ENCODE measurements around the gene TNFRSF6B. TPM values are rescaled to one million over a fixed set of nuclear protein-coding genes. Genes with fewer than 3 reads are reported as not detected.

TNFRSF6B gene
- total RNA-seq, 4 donors from 2014 or later, result 6.7 to 15.5 (median 10.5) TPM

- TF ChIP-seq POLR2A (IDR thresholded peaks at IDR 0.05) (no peak), CTCF (IDR thresholded peaks at IDR 0.05) (no peak)
- H3K4me1 ChIP-seq, result peaks cover 9 to 13% of the 10 kb centered on the region in 2 donors
- 83 to 84% methylated on average over 15 of the region's 15 CpGs for WGBS, 2 donors
- no peaks in the 10 kb centered on the region for H3K9me3 ChIP-seq
- intact Hi-C loops (cut with DNase I), result no loop called here
- peaks cover 20 to 21% of the 10 kb centered on the region in 2 donors for H3K36me3 ChIP-seq
- H3K27me3 ChIP-seq, result no peaks in the 10 kb centered on the region
- H3K27ac ChIP-seq, result no peak overlapping the region
- DNase-seq, result no peak
- no peak overlapping the region for H3K4me3 ChIP-seq (replicated peaks in 1 of 3)
Measured at GRCh38 chr20:63745424-63745805, 49.0 kb downstream of the TNFRSF6B start.

DNA sequence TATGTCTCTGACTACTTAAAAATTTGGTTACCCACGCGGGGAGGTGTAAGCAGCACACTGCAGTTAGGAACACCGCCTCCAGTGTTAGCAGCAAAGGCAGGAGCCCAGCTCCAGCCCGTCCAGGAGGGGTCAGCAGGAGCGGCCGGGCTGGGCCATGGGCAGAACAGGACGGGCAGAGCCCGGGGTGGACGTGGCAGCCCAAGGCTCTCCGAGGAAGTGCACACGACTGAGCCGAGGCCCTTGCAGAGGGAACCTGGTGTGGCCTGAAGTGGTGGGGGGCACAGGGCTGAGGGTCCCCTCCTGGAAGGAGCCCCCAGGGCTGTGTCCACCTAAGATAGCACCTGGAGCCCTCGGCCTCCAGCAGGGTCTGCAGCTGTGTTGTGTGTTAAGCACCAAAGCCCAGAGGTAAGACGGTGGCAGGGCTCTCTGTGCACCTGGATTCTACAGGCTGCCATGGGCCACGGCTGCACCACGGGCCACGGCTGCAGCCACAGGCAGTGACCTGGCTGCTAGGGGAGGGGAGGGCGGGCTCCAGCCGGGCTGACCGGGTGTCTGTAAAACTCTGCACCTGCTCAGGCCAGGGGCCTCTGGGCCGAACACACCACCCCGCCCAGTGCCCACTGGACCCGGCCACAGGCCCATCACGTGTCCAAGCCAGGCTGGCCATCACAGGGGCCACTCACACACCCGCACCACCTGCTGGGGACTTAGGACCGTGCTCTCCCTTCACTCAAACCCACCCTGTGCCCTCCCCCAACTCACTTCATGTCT lies 49.7 kb downstream of the TNFRSF6B start:
- no peaks in the 10 kb centered on the region for H3K9me3 ChIP-seq
- intact Hi-C loops (cut with DNase I), result no loop called here
- peaks cover 20 to 21% of the 10 kb centered on the region in 2 donors for H3K36me3 ChIP-seq
- 88 to 95% methylated on average over 13 to 21 of the region's 26 CpGs for WGBS, 2 donors
- no peak overlapping the region for H3K27ac ChIP-seq
- no peak for DNase-seq
- H3K27me3 ChIP-seq, result no peaks in the 10 kb centered on the region
- H3K4me3 ChIP-seq (replicated peaks in 1 of 3), result no peak overlapping the region
- H3K4me1 ChIP-seq, result peaks cover 6 to 9% of the 10 kb centered on the region in 2 donors
- TF ChIP-seq CTCF (IDR thresholded peaks at IDR 0.05) (no peak), POLR2A (IDR thresholded peaks at IDR 0.05) (no peak)

DNA sequence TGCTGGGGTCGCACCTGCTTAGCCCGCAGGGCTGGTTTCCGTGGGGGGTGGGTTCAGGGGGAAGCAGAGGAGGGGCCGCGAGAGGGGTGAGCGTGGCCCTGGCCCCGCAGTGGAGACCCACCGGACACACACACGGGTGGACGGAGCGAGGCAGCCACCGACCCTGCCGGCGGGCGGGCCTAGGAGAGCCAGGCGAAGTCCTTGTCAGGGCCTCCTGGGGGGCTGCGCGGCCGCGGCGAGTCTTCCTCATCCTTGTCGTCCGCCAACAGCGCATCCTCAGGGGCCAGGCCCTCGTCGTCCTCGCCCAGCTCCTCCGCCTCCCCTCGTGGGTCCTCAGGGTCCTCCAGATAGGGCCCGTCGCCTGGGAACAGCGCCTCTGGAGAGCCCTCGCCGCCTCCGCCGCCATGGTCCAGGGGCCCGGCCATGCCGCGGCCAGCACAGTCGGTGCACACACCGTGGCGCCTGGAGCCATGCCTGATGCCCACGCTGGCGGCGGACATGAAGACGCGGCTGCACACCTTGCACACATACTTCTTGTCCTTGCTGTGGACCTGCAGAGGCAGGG lies 50.4 kb downstream of the TNFRSF6B start:
- H3K27me3 ChIP-seq, result no peaks in the 10 kb centered on the region
- no peak for DNase-seq
- no peak for TF ChIP-seq POLR2A (IDR thresholded peaks at IDR 0.05)
- TF ChIP-seq CTCF (IDR thresholded peaks at IDR 0.05), result no peak
- H3K36me3 ChIP-seq, result peaks cover 20 to 21% of the 10 kb centered on the region in 2 donors
- no peak overlapping the region for H3K4me3 ChIP-seq (replicated peaks in 1 of 3)
- no peak overlapping the region for H3K27ac ChIP-seq
- WGBS, 2 donors, result 93% methylated on average over 29 to 43 of the region's 47 CpGs
- peaks cover 0 to 4% of the 10 kb centered on the region in 2 donors for H3K4me1 ChIP-seq
- intact Hi-C loops (cut with DNase I), result no loop called here
- H3K9me3 ChIP-seq, result no peaks in the 10 kb centered on the region

DNA sequence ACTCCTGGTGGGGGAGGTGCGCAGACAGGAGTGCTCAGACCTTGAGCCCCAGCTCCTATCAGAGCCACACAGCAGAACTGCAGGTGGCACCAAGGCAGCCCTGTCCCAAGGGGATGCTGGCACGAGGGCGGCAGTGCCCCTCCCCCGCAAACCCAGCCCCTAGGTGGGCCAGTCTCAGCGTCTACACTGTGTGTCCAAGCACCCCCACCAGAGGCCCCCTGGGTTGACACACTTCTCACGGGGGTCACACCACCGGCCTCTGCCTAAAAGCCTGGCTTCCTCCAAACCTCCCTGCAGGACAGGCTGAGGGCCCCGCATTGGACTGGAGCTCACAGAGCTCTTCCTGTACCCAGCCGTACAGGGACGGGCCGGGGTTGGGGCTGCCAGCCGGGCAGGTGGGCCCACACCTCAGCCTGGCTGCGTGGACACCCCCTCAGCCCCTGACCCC lies 51.2 kb downstream of the TNFRSF6B start:
- H3K27ac ChIP-seq, result no peak overlapping the region
- no peak overlapping the region for H3K4me3 ChIP-seq (replicated peaks in 1 of 3)
- peaks cover 16 to 17% of the 10 kb centered on the region in 2 donors for H3K36me3 ChIP-seq
- intact Hi-C loops (cut with DNase I), result no loop called here
- DNase-seq, result no peak
- peaks cover 5 to 10% of the 10 kb centered on the region in 2 donors for H3K4me1 ChIP-seq
- no peaks in the 10 kb centered on the region for H3K9me3 ChIP-seq
- TF ChIP-seq POLR2A (IDR thresholded peaks at IDR 0.05), result no peak
- TF ChIP-seq CTCF (IDR thresholded peaks at IDR 0.05), result no peak
- WGBS, 2 donors, result 94 to 100% methylated on average over 1 to 3 of the region's 13 CpGs
- H3K27me3 ChIP-seq, result no peaks in the 10 kb centered on the region

Small RNA genes lying within 50 kb of the gene (small RNA-seq; reads per million reads assigned to genes)
- not detected for gene LIME1
- not detected for gene TNFRSF6B

Other genes with a start within 250 kb of the TNFRSF6B start
- under 1 TPM in 2 of 4 donors, not detected in 2; 0.11 to 0.27 TPM for gene KCNQ2, start 224.0 kb upstream of the TNFRSF6B start, total RNA-seq
- 1 to 10 TPM in 3 of 4 donors, under 1 TPM in 1; 0.22 to 2.0 (median 1.3) TPM for gene EEF1A2, start 197.6 kb upstream of the TNFRSF6B start, total RNA-seq
- 100 to 1,000 TPM in 3 of 4 donors, 10 to 100 TPM in 1; 82.0 to 226 (median 146) TPM for gene PPDPF, start 175.9 kb upstream of the TNFRSF6B start, total RNA-seq
- under 1 TPM in 1 of 4 donors, not detected in 3; 0.11 TPM for gene PTK6, start 159.3 kb upstream of the TNFRSF6B start, total RNA-seq
- gene SRMS, start 148.9 kb upstream of the TNFRSF6B start, total RNA-seq, result not detected
- gene FNDC11, start 142.5 kb upstream of the TNFRSF6B start, total RNA-seq, result under 1 TPM in 3 of 4 donors, not detected in 1; 0.39 to 0.89 (median 0.40) TPM
- 10 to 100 TPM; 24.3 to 45.5 (median 36.0) TPM for gene HELZ2, start 122.4 kb upstream of the TNFRSF6B start, total RNA-seq
- gene GMEB2, start 69.6 kb upstream of the TNFRSF6B start, total RNA-seq, result 10 to 100 TPM; 23.1 to 34.9 (median 29.9) TPM
- 10 to 100 TPM; 53.7 to 84.0 (median 66.1) TPM for gene STMN3, start 43.2 kb upstream of the TNFRSF6B start, total RNA-seq
- 10 to 100 TPM; 14.1 to 87.4 (median 54.2) TPM for gene RTEL1, start 38.3 kb upstream of the TNFRSF6B start, total RNA-seq
- gene ARFRP1, start 11.3 kb downstream of the TNFRSF6B start, total RNA-seq, result 10 to 100 TPM; 43.6 to 52.1 (median 46.7) TPM
- gene ZGPAT, start 11.4 kb downstream of the TNFRSF6B start, total RNA-seq, result 10 to 100 TPM; 27.7 to 36.3 (median 30.0) TPM
- gene LIME1, start 40.0 kb downstream of the TNFRSF6B start, total RNA-seq, result 10 to 100 TPM in 2 of 4 donors, 1 to 10 TPM in 2; 8.7 to 25.0 (median 11.5) TPM
- gene SLC2A4RG, start 43.1 kb downstream of the TNFRSF6B start, total RNA-seq, result 10 to 100 TPM; 26.0 to 55.9 (median 39.3) TPM
- gene ZBTB46, start 134.6 kb downstream of the TNFRSF6B start, total RNA-seq, result 10 to 100 TPM; 15.9 to 39.9 (median 27.7) TPM
- not detected for gene ABHD16B, start 164.8 kb downstream of the TNFRSF6B start, total RNA-seq
- 10 to 100 TPM; 69.4 to 93.3 (median 89.6) TPM for gene TPD52L2, start 168.6 kb downstream of the TNFRSF6B start, total RNA-seq
- gene DNAJC5, start 198.5 kb downstream of the TNFRSF6B start, total RNA-seq, result 10 to 100 TPM; 38.4 to 87.4 (median 75.1) TPM